Esophagus muscularis mucosa (tissue), 4 donors: Measurements from ENCODE around the gene BBIP1. TPM values are rescaled to one million over a fixed set of nuclear protein-coding genes. Genes with fewer than 3 reads are reported as not detected.

Experiments
- DNase-seq: peaks from one replicate; pipeline ENCODE4 v3.0.0-alpha.2; 2017; ENCODE audit errors: extremely low spot score
- H3K27ac ChIP-seq, 4 donors: fragments of 200-600 bp; sonication (generic); replicated peaks in 1 of 4; 1 replicate in 3 of 4; 2 replicates in 1 of 4; pipeline ENCODE4 v1.5.1; 2016 to 2019; ENCODE audit warnings: mild to moderate bottlenecking in 1 of 4
- H3K27me3 ChIP-seq, 4 donors: fragments of 200-600 bp; sonication (generic); one replicate each; pipeline versions ENCODE4 v1.5.1 to v1.6.0; 2016 to 2019
- H3K36me3 ChIP-seq, 4 donors: fragments of 200-600 bp; sonication (generic); one replicate each; pipeline ENCODE4 v1.5.1; 2016 to 2019
- H3K4me1 ChIP-seq, 4 donors: fragments of 200-600 bp; sonication (generic); one replicate each; pipeline ENCODE4 v1.5.1; 2016 to 2019
- H3K4me3 ChIP-seq, 4 donors: fragments of 200-600 bp; sonication (generic); 1 replicate in 2 of 4; 2 replicates in 2 of 4; pipeline ENCODE4 v1.5.1; 2016 to 2019; ENCODE audit warnings: mild to moderate bottlenecking in 4 of 4, moderate library complexity in 1 of 4
- H3K9me3 ChIP-seq, 4 donors: fragments of 200-600 bp; sonication (generic); 1 replicate in 3 of 4; 2 replicates in 1 of 4; pipeline ENCODE4 v1.5.1; 2016 to 2019
- EP300 ChIP-seq: sonication (generic); formaldehyde crosslinking; IDR thresholded peaks from one replicate; pipeline ENCODE4 v1.6.1; 2017; ENCODE audit warnings: antibody characterized with exemption
- POLR2A ChIP-seq: fragments of 450-650 bp; IDR thresholded peaks from one replicate; pipeline ENCODE4 v1.6.1; 2017; ENCODE audit warnings: antibody characterized with exemption, moderate library complexity, mild to moderate bottlenecking, low read depth
- POLR2AphosphoS5 ChIP-seq, 2 donors: sonication (generic); formaldehyde crosslinking; IDR thresholded peaks; one replicate each; pipeline ENCODE4 v1.6.1; 2017; ENCODE audit warnings: antibody characterized with exemption in 2 of 2
- WGBS: methylation state at CpG from one replicate; pipeline ENCODE4 v1.1.5; 2018; 5-methylcytosine and 5-hydroxymethylcytosine counted together
- intact Hi-C: fragments of 100-400 bp; cut with DNase I; formaldehyde crosslinking; loops from one replicate; pipeline ENCODE4 v1.15.1; 2023
- total RNA-seq, 4 donors: library from RNA; depleted of rRNA; stranded (reverse); fragments of >200 nt; gene quantifications; one replicate each; pipeline versions ENCODE4 v1.1.0 to v1.2.1, GENCODE V29; 2016
- TF ChIP-seq, protein P1 (sequence below), 3 experiments: fragments of 200-600 bp in 2 of 3; fragments of 450-650 bp in 1 of 3; sonication (generic) in 2 of 3; IDR thresholded peaks; one replicate each; pipeline ENCODE4 v1.5.1; 2017 to 2019; ENCODE audit warnings: antibody characterized with exemption in 3 of 3, mild to moderate bottlenecking in 2 of 3, moderate library complexity in 1 of 3

The BBIP1 gene
- total RNA-seq, 4 donors from 2014 or later = 17.6 to 29.5 (median 27.0) TPM

- Histone ChIP-seq H3K27me3 (no peaks in the 10 kb centered on the region), H3K36me3 (peaks cover 0 to 11% (median 1%) of the 10 kb centered on the region in 4 donors), H3K4me3 (no peak overlapping the region), H3K9me3 (no peaks in the 10 kb centered on the region), H3K27ac (no peak overlapping the region), H3K4me1 (peaks cover 9 to 21% (median 11%) of the 10 kb centered on the region in 4 donors)
- 94% methylated on average over 2 of the region's 2 CpGs for WGBS
- TF ChIP-seq POLR2AphosphoS5 (IDR thresholded peaks at IDR 0.05) (no peak), EP300 (no peak), POLR2A (no peak)
- TF ChIP-seq, protein P1, sequence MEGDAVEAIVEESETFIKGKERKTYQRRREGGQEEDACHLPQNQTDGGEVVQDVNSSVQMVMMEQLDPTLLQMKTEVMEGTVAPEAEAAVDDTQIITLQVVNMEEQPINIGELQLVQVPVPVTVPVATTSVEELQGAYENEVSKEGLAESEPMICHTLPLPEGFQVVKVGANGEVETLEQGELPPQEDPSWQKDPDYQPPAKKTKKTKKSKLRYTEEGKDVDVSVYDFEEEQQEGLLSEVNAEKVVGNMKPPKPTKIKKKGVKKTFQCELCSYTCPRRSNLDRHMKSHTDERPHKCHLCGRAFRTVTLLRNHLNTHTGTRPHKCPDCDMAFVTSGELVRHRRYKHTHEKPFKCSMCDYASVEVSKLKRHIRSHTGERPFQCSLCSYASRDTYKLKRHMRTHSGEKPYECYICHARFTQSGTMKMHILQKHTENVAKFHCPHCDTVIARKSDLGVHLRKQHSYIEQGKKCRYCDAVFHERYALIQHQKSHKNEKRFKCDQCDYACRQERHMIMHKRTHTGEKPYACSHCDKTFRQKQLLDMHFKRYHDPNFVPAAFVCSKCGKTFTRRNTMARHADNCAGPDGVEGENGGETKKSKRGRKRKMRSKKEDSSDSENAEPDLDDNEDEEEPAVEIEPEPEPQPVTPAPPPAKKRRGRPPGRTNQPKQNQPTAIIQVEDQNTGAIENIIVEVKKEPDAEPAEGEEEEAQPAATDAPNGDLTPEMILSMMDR (IDR thresholded peaks at IDR 0.05) = no peak
- no peak for DNase-seq
- intact Hi-C loops = no loop called here
Observed at GRCh38 chr10:110914431-110914830, 4.5 kb downstream of the BBIP1 start.

- no peak for DNase-seq
- H3K27me3 ChIP-seq = no peaks in the 10 kb centered on the region
- no peak for TF ChIP-seq POLR2AphosphoS5 (IDR thresholded peaks at IDR 0.05)
- no peak for TF ChIP-seq EP300
- TF ChIP-seq, protein P1 (IDR thresholded peaks at IDR 0.05) = no peak
- TF ChIP-seq POLR2A = no peak
- WGBS = 31% methylated on average over 3 of the region's 3 CpGs
- peaks cover 0 to 11% (median 1%) of the 10 kb centered on the region in 4 donors for H3K36me3 ChIP-seq
- no peak overlapping the region for H3K27ac ChIP-seq
- intact Hi-C loops = no loop called here
- peaks cover 1 to 12% (median 2%) of the 10 kb centered on the region in 4 donors for H3K4me1 ChIP-seq
- no peaks in the 10 kb centered on the region for H3K9me3 ChIP-seq
- no peak overlapping the region for H3K4me3 ChIP-seq
Observed at GRCh38 chr10:110912374-110912773, 6.6 kb downstream of the BBIP1 start.

DNA sequence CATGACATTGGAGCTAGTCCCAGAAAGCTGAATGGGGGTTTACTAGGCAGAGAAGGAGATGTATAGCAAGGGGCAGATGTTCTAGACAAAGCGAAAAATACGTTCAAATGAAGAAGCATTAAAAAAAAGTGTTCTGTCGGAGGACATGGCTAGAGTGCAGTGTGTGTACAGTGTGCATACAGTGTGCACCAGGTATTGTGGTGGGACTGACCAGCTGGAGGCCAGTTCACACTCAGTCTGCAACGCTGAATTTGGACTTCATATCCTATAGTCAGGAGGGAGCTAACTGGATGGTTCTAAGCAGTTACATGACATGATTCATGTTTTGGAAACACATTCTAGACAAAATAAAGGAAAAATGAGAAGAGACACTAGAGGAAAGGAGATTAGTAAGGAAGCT is 8.8 kb downstream of the BBIP1 start:
- Histone ChIP-seq H3K27ac (no peak overlapping the region), H3K9me3 (no peaks in the 10 kb centered on the region), H3K4me3 (no peak overlapping the region), H3K27me3 (no peaks in the 10 kb centered on the region), H3K36me3 (peaks cover 0 to 10% (median 4%) of the 10 kb centered on the region in 4 donors), H3K4me1 (peaks cover 0 to 7% (median 0%) of the 10 kb centered on the region in 4 donors)
- WGBS = 75% methylated on average over 4 of the region's 4 CpGs
- TF ChIP-seq POLR2AphosphoS5 (IDR thresholded peaks at IDR 0.05) (no peak), POLR2A (no peak), EP300 (no peak)
- TF ChIP-seq, protein P1 (IDR thresholded peaks at IDR 0.05) = no peak
- intact Hi-C loops = no loop called here
- no peak for DNase-seq

GRCh38 chr10:110903280-110904278 is 15.4 kb downstream of the BBIP1 start:
- Histone ChIP-seq H3K9me3 (no peaks in the 10 kb centered on the region), H3K4me1 (peaks cover 0 to 15% (median 13%) of the 10 kb centered on the region in 4 donors), H3K27me3 (no peaks in the 10 kb centered on the region), H3K36me3 (peaks cover 0 to 42% (median 19%) of the 10 kb centered on the region in 4 donors), H3K27ac (no peak overlapping the region), H3K4me3 (no peak overlapping the region)
- intact Hi-C loops = no loop called here
- TF ChIP-seq POLR2AphosphoS5 (IDR thresholded peaks at IDR 0.05) = no peak
- TF ChIP-seq, protein P1 (IDR thresholded peaks at IDR 0.05) = no peak
- no peak for TF ChIP-seq POLR2A
- TF ChIP-seq EP300 = no peak
- no peak for DNase-seq
- 87% methylated on average over 3 of the region's 3 CpGs for WGBS
